ENCODE results near the gene CFAP210.

CFAP210 gene

DNA sequence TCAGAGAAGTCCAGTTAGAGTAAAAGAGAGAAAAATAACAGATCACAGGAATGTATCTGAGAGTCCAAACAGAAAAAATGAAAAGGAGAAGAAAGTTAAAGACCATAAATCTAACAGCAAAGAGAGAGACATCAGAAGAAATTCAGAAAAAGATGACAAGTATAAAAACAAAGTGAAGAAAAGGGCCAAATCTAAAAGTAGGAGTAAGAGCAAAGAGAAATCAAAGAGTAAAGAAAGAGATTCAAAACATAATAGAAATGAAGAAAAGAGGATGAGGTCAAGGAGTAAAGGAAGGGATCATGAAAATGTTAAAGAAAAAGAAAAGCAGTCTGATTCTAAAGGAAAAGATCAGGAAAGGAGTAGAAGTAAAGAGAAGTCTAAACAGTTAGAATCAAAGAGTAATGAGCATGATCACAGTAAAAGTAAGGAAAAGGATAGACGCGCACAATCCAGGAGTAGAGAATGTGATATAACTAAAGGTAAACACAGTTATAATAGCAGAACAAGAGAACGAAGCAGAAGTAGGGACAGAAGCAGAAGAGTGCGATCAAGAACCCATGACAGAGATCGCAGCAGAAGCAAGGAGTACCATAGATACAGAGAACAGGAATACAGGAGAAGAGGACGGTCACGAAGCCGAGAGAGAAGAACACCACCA lies 57.6 kb downstream of the CFAP210 start:
- TF ChIP-seq SIN3A (IDR thresholded peaks at IDR 0.05; ENCODE audit: borderline replicate concordance, insufficient read depth, low read length) (no peak), TAF1 (IDR thresholded peaks at IDR 0.05; ENCODE audit: borderline replicate concordance, insufficient read depth, low read length) (no peak), POLR2AphosphoS5 (IDR thresholded peaks at IDR 0.05; ENCODE audit: low read depth, low read length) (no peak), FOXP2 (optimal IDR thresholded peaks at IDR 0.05; ENCODE audit: borderline replicate concordance, extremely low read depth, extremely low read length, insufficient read depth) (no peak)
- TF ChIP-seq, protein P1, sequence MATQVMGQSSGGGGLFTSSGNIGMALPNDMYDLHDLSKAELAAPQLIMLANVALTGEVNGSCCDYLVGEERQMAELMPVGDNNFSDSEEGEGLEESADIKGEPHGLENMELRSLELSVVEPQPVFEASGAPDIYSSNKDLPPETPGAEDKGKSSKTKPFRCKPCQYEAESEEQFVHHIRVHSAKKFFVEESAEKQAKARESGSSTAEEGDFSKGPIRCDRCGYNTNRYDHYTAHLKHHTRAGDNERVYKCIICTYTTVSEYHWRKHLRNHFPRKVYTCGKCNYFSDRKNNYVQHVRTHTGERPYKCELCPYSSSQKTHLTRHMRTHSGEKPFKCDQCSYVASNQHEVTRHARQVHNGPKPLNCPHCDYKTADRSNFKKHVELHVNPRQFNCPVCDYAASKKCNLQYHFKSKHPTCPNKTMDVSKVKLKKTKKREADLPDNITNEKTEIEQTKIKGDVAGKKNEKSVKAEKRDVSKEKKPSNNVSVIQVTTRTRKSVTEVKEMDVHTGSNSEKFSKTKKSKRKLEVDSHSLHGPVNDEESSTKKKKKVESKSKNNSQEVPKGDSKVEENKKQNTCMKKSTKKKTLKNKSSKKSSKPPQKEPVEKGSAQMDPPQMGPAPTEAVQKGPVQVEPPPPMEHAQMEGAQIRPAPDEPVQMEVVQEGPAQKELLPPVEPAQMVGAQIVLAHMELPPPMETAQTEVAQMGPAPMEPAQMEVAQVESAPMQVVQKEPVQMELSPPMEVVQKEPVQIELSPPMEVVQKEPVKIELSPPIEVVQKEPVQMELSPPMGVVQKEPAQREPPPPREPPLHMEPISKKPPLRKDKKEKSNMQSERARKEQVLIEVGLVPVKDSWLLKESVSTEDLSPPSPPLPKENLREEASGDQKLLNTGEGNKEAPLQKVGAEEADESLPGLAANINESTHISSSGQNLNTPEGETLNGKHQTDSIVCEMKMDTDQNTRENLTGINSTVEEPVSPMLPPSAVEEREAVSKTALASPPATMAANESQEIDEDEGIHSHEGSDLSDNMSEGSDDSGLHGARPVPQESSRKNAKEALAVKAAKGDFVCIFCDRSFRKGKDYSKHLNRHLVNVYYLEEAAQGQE (IDR thresholded peaks at IDR 0.05; ENCODE audit: insufficient read depth in 1 of 2, low read depth in 2 of 2, low read length in 2 of 2): no peak

DNA sequence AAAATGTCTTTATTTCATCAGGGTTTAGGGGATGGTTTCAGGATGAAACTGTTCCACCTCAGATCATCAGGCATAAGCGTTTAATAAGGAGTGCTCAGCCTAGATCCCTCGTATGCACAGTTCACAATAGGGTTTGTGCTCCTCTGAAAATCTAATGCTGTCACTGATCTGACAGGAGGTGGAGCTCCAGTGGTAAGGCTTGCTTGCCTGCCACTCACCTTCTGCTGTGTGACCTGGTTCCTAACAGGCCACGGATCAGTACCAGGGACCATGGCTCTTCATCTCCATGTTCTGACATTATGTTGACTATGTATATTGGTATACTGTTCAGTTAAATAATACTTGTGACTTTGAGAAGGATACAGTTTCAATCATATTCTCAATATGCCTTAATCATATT lies 68.4 kb downstream of the CFAP210 start:
- TF ChIP-seq SIN3A (IDR thresholded peaks at IDR 0.05; ENCODE audit: borderline replicate concordance, insufficient read depth, low read length) (no peak), TAF1 (IDR thresholded peaks at IDR 0.05; ENCODE audit: borderline replicate concordance, insufficient read depth, low read length) (no peak), POLR2AphosphoS5 (IDR thresholded peaks at IDR 0.05; ENCODE audit: low read depth, low read length) (no peak), FOXP2 (optimal IDR thresholded peaks at IDR 0.05; ENCODE audit: borderline replicate concordance, extremely low read depth, extremely low read length, insufficient read depth) (no peak)
- TF ChIP-seq, protein P1 (IDR thresholded peaks at IDR 0.05; ENCODE audit: insufficient read depth in 1 of 2, low read depth in 2 of 2, low read length in 2 of 2): no peak

DNA sequence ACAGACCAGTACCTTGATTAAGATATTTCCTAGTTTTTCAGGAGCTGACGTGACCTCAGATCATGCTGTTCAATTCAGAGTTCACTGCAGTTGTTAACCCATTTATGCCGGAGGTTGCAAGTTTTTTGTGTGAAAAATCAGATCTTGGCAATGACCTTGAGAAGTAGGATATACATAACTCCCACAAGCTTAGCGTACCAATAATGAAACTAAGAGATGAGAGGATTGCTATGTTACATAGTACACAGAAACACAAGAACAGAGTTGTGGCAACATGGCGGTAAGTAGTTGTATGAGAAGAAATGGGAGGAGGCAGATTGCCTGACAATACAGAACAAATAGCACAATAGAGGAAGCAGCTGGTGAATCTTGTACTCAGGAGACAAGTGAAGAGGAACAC lies 71.0 kb downstream of the CFAP210 start:
- TF ChIP-seq, protein P1 (IDR thresholded peaks at IDR 0.05; ENCODE audit: insufficient read depth in 1 of 2, low read depth in 2 of 2, low read length in 2 of 2): no peak
- TF ChIP-seq SIN3A (IDR thresholded peaks at IDR 0.05; ENCODE audit: borderline replicate concordance, insufficient read depth, low read length) (no peak), TAF1 (IDR thresholded peaks at IDR 0.05; ENCODE audit: borderline replicate concordance, insufficient read depth, low read length) (no peak), POLR2AphosphoS5 (IDR thresholded peaks at IDR 0.05; ENCODE audit: low read depth, low read length) (no peak), FOXP2 (optimal IDR thresholded peaks at IDR 0.05; ENCODE audit: borderline replicate concordance, extremely low read depth, extremely low read length, insufficient read depth) (no peak)

DNA sequence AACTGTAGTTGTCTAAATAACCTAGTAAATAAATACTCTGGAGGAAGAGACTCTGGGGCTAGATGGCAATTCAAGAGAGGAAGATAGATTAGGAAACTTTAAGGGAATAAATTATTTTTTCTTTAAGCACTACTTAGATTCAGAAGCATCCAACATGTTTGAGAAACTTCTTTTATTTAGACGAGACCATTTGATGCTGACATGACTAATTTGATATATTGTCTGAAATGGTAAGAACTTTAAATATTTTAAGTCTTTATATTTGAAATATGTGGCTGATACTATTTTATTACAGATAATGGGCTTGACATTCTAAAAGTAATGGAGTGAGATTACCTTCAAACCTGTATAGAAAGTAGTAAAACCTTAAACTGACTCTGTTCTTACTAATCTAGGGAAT lies 73.7 kb downstream of the CFAP210 start:
- TF ChIP-seq POLR2AphosphoS5 (IDR thresholded peaks at IDR 0.05; ENCODE audit: low read depth, low read length) (no peak), TAF1 (IDR thresholded peaks at IDR 0.05; ENCODE audit: borderline replicate concordance, insufficient read depth, low read length) (no peak), SIN3A (IDR thresholded peaks at IDR 0.05; ENCODE audit: borderline replicate concordance, insufficient read depth, low read length) (no peak), FOXP2 (optimal IDR thresholded peaks at IDR 0.05; ENCODE audit: borderline replicate concordance, extremely low read depth, extremely low read length, insufficient read depth) (no peak)
- TF ChIP-seq, protein P1 (IDR thresholded peaks at IDR 0.05; ENCODE audit: insufficient read depth in 1 of 2, low read depth in 2 of 2, low read length in 2 of 2): no peak
